Gastroesophageal sphincter (tissue), 4 donors: ENCODE data around the gene ADH4. TPM values are rescaled to one million over a fixed set of nuclear protein-coding genes. Genes with fewer than 3 reads are reported as not detected.

Source experiments
- ATAC-seq: fragments of 150-250 bp; one replicate; pipeline ENCODE4 v1.9.1; 2016; ENCODE audit warnings: mild to moderate bottlenecking, moderate library complexity
- H3K27ac ChIP-seq, 4 donors: fragments of 200-600 bp; sonication (generic) in 3 of 4; 1 replicate in 3 of 4; 2 replicates in 1 of 4; pipeline ENCODE4 v1.5.1; 2016 to 2019
- H3K27me3 ChIP-seq: fragments of 200-600 bp; sonication (generic); one replicate; pipeline ENCODE4 v1.5.1; 2019
- H3K36me3 ChIP-seq, 2 donors: fragments of 200-600 bp; sonication (generic); one replicate each; pipeline ENCODE4 v1.5.1; 2019; ENCODE audit warnings: control low read depth in 1 of 2
- H3K4me1 ChIP-seq, 3 donors: fragments of 200-600 bp; sonication (generic); 1 replicate in 2 of 3; 2 replicates in 1 of 3; pipeline ENCODE4 v1.5.1; 2016 to 2019; ENCODE audit warnings: control low read depth in 2 of 3
- H3K4me3 ChIP-seq, 2 donors: fragments of 200-600 bp; sonication (generic); one replicate each; pipeline ENCODE4 v1.5.1; 2019; ENCODE audit warnings: mild to moderate bottlenecking in 1 of 2, moderate library complexity in 1 of 2
- H3K9me3 ChIP-seq, 3 donors: fragments of 200-600 bp; sonication (generic); one replicate each; pipeline ENCODE4 v1.5.1; 2017 to 2019; ENCODE audit warnings: control low read depth in 2 of 3
- CTCF ChIP-seq, 4 experiments: fragments of 200-600 bp in 2 of 4; fragments of 450-650 bp in 2 of 4; sonication (generic) in 1 of 4; IDR thresholded peaks; one replicate each; pipeline ENCODE4 v1.5.1; 2017 to 2019; ENCODE audit warnings: antibody characterized with exemption in 4 of 4, mild to moderate bottlenecking in 2 of 4, moderate library complexity in 2 of 4
- EP300 ChIP-seq: sonication (generic); formaldehyde crosslinking; IDR thresholded peaks from one replicate; pipeline ENCODE4 v1.6.1; 2017; ENCODE audit warnings: antibody characterized with exemption, mild to moderate bottlenecking
- POLR2A ChIP-seq, 2 donors: fragments of 450-650 bp; IDR thresholded peaks; one replicate each; pipeline ENCODE4 v1.6.1; 2017; ENCODE audit warnings: antibody characterized with exemption in 2 of 2, mild to moderate bottlenecking in 2 of 2, moderate library complexity in 1 of 2
- POLR2AphosphoS5 ChIP-seq: sonication (generic); formaldehyde crosslinking; IDR thresholded peaks from one replicate; pipeline ENCODE4 v1.6.1; 2017; ENCODE audit warnings: antibody characterized with exemption
- WGBS, 2 donors: methylation state at CpG; one replicate each; pipeline ENCODE4 v1.1.5; 2018; ENCODE audit warnings: low coverage in 1 of 2; 5-methylcytosine and 5-hydroxymethylcytosine counted together
- total RNA-seq, 4 donors: library from RNA; depleted of rRNA; stranded (reverse); fragments of >200 nt; gene quantifications; one replicate each; pipeline ENCODE4 v1.1.0, GENCODE V29; 2016

The ADH4 gene
- total RNA-seq, 4 donors from 2014 or later: 1.1 to 10.9 (median 4.1) TPM

GRCh38 chr4:99180382-99181070 lies 36.4 kb upstream of the ADH4 start:
- Histone ChIP-seq H3K27ac (peak overlapping the region in 2 of 4 donors; percentile 49 to 56), H3K4me3 (no peak overlapping the region), H3K9me3 (peaks cover 0 to 23% (median 0%) of the 10 kb centered on the region in 3 donors), H3K4me1 (peaks cover 0 to 20% (median 0%) of the 10 kb centered on the region in 3 donors), H3K27me3 (no peaks in the 10 kb centered on the region), H3K36me3 (peaks cover 0 to 12% of the 10 kb centered on the region in 2 donors)
- WGBS, 2 donors: 30 to 34% methylated on average over 2 of the region's 2 CpGs
- TF ChIP-seq POLR2AphosphoS5 (no peak), POLR2A (IDR thresholded peaks at IDR 0.05) (no peak), CTCF (IDR thresholded peaks at IDR 0.05) (no peak), EP300 (no peak)
- ATAC-seq: peak; percentile 86

DNA sequence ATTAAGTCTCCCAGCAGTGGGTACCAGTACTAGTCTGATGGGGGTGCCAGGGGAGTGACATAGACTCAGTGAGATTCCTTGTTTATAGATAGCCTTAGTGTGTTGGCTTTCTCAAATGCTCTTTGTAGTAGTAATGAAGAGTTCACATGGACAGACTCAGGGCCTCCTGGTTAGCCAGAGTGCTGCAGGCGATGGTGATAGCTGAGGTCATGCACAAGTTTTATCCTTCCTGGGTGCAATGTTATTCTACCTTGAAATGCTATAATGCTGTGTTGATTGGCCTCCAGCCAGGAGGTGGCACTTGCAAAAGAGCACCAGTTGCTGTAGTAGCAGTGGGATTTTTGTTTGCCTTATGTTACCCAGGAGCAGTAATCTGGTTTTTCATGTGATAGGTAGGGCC lies 35.5 kb upstream of the ADH4 start:
- peaks cover 0 to 12% of the 10 kb centered on the region in 2 donors for H3K36me3 ChIP-seq
- no peak for ATAC-seq
- H3K27me3 ChIP-seq: no peaks in the 10 kb centered on the region
- 100% methylated on average over 1 of the region's 1 CpG; no CpG with 5 or more reads in 1 of the 2 donors for WGBS, 2 donors
- TF ChIP-seq POLR2A (IDR thresholded peaks at IDR 0.05) (no peak), CTCF (IDR thresholded peaks at IDR 0.05) (no peak), EP300 (no peak), POLR2AphosphoS5 (no peak)
- no peak overlapping the region for H3K4me3 ChIP-seq
- H3K9me3 ChIP-seq: peaks cover 0 to 24% (median 0%) of the 10 kb centered on the region in 3 donors
- no peak overlapping the region for H3K27ac ChIP-seq
- H3K4me1 ChIP-seq: peaks cover 0 to 20% (median 0%) of the 10 kb centered on the region in 3 donors

DNA sequence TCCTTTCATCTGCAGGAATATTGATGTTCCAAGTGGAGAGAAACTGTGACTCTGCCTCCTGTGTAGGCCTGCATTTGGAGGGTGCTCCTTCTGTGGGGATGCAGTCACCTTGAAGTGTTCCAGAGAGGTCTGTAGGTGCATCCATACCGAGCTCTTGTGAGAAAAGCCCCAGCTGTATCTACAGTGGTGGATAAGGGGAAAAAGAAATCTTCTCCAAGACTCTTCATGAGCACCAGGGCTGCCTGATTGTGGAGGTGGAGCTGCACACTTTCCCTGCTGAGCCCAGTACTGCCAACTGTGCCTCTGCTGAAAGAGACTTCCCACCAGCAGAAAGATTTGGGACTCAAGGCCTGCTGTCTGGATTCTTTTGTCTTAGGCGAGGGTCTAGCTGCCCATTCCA lies 35.1 kb upstream of the ADH4 start:
- Histone ChIP-seq H3K27me3 (no peaks in the 10 kb centered on the region), H3K9me3 (peaks cover 0 to 24% (median 0%) of the 10 kb centered on the region in 3 donors), H3K4me3 (no peak overlapping the region), H3K27ac (no peak overlapping the region), H3K36me3 (peaks cover 0 to 12% of the 10 kb centered on the region in 2 donors), H3K4me1 (peaks cover 0 to 20% (median 0%) of the 10 kb centered on the region in 3 donors)
- no peak for ATAC-seq
- TF ChIP-seq EP300 (no peak), POLR2A (IDR thresholded peaks at IDR 0.05) (no peak), POLR2AphosphoS5 (no peak), CTCF (IDR thresholded peaks at IDR 0.05) (no peak)
- 100% methylated on average over 1 of the region's 2 CpGs; no CpG with 5 or more reads in 1 of the 2 donors for WGBS, 2 donors

- no peak for ATAC-seq
- Histone ChIP-seq H3K9me3 (no peaks in the 10 kb centered on the region), H3K4me3 (no peak overlapping the region), H3K27ac (no peak overlapping the region), H3K36me3 (peaks cover 0 to 14% of the 10 kb centered on the region in 2 donors), H3K27me3 (no peaks in the 10 kb centered on the region), H3K4me1 (no peaks in the 10 kb centered on the region)
- WGBS, 2 donors: 36 to 95% methylated on average over 2 of the region's 2 CpGs
- TF ChIP-seq POLR2AphosphoS5 (no peak), CTCF (IDR thresholded peaks at IDR 0.05) (no peak), POLR2A (IDR thresholded peaks at IDR 0.05) (no peak), EP300 (no peak)
Measured at GRCh38 chr4:99166544-99166943, 22.4 kb upstream of the ADH4 start.

DNA sequence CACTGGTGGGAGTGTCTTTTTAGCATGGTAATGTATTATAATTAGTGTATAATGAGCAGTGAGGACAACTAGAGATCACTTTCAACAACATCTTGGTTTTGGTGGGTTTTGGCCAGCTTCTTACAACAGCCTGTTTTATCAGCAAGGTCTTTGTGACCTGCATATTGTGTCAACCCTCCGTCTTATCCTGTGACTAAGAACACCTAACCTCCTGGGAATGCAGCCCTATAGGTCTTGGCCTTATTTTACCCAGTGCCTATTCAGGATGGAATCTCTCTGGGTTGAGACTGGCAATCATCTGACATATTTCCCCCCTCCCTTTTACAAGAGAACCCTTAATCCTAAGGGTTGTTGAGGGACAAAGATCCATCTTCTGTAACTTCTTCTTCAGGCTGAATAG lies 21.9 kb upstream of the ADH4 start:
- WGBS, 2 donors: 86 to 88% methylated on average over 1 of the region's 1 CpG
- H3K27ac ChIP-seq: no peak overlapping the region
- no peak for ATAC-seq
- peaks cover 0 to 18% of the 10 kb centered on the region in 2 donors for H3K36me3 ChIP-seq
- no peak overlapping the region for H3K4me3 ChIP-seq
- H3K9me3 ChIP-seq: no peaks in the 10 kb centered on the region
- no peaks in the 10 kb centered on the region for H3K4me1 ChIP-seq
- no peaks in the 10 kb centered on the region for H3K27me3 ChIP-seq
- TF ChIP-seq CTCF (IDR thresholded peaks at IDR 0.05) (no peak), POLR2AphosphoS5 (no peak), EP300 (no peak), POLR2A (IDR thresholded peaks at IDR 0.05) (no peak)
